Measurements from ENCODE around the gene SH3BP2. TPM values are rescaled to one million over a fixed set of nuclear protein-coding genes. Genes with fewer than 3 reads are reported as not detected.

Gene SH3BP2
- total RNA-seq, 2 experiments from 2014 or later, result 10.9 to 31.6 TPM

DNA sequence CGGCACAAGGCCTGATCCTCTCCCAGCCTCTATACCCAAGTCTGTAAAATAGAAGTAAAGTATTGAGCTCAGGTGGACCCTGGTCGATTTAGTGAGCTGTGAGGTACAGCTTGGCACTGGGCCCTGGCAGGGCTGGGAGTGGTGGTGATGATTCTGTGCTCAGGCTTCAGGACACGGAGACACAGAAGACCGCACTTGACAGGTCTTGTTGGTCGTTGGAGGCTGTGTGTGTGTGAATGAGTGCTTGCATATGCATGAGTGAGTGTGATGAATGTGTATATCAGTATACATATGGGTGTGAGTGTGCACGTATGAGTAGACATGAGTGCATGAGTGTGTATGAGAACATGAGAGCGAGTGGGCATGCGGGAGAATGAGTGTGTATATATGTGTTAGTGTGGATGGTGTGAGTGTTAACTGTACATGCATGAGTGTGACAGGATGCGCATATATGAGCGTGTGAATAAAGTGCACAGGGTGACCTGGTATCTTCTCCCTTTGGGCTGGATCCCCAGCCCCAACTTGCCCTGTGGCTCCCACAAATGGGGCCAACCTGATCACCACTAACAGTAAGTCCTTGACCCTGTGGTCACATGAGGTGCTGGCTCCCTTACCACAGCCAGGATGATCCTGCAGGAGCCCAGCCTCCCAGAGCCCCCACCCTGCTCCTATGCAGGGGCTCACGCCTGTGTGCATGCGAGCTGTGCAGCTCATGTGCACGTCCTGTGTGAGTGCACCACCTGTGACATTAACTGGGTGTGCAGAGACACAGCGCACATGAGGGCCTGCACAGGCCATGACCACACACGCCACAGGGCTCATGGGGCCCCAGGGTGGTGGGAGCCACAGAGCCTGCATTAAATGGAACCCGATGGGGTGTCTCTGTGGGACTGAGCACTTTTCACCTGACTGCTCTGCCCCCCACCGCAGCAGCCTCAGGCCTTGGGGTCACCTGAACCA is 20.8 kb downstream of the SH3BP2 start:
- H3K4me2 ChIP-seq (ENCODE audit: low read length), result peak overlapping the region; percentile 78

DNA sequence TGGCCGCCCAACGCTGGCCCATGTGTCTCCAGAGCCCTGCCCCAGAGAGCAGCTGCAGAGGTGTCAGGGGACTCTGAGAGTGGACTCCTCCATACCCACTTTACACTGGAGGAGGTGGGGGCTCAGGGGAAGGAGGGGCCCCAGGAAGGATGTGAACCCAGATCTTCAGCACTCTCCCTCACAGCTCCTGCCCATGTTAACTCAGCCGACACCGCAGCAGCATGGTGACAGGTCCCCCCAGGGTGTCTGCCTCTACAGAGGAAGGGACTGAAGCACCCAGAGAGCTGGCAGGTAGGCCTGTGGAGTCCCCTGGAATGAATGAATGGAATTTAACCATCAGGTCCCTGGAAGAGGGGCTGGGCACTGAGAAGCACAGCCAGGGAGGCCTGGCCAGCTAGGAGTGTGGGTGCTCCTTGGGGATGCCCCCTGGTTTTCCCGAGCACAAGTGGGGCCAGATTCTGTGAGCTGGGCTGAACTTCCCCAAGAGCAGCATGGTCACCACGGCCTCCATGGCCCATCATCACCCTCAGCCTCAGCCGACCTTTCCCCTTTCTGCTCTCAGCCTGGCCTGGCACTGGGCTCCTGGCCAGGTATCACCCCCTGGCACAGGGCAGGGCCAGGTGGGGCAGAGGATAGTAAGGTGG is 21.9 kb downstream of the SH3BP2 start:
- BruUV-seq (replicated peaks), result no TSS peak

More for the DNA sequence above, 20.8 kb downstream of the SH3BP2 start:
- TF ChIP-seq, protein P1, sequence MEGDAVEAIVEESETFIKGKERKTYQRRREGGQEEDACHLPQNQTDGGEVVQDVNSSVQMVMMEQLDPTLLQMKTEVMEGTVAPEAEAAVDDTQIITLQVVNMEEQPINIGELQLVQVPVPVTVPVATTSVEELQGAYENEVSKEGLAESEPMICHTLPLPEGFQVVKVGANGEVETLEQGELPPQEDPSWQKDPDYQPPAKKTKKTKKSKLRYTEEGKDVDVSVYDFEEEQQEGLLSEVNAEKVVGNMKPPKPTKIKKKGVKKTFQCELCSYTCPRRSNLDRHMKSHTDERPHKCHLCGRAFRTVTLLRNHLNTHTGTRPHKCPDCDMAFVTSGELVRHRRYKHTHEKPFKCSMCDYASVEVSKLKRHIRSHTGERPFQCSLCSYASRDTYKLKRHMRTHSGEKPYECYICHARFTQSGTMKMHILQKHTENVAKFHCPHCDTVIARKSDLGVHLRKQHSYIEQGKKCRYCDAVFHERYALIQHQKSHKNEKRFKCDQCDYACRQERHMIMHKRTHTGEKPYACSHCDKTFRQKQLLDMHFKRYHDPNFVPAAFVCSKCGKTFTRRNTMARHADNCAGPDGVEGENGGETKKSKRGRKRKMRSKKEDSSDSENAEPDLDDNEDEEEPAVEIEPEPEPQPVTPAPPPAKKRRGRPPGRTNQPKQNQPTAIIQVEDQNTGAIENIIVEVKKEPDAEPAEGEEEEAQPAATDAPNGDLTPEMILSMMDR (conservative IDR thresholded peaks at IDR 0.05; ENCODE audit: low read length), result no peak
- no peak for TF ChIP-seq EZH2phosphoT487 (IDR thresholded peaks at IDR 0.05; ENCODE audit: borderline replicate concordance, low read depth, low read length)
- Histone ChIP-seq H3K36me3 (ENCODE audit: insufficient read depth, low read length) (no peaks in the 10 kb centered on the region), H3K9me2 (ENCODE audit: insufficient read depth, low read length) (no peaks in the 10 kb centered on the region), H4K20me1 (ENCODE audit: insufficient read depth, low read length) (no peaks in the 10 kb centered on the region), H3K27ac (ENCODE audit: low read depth, low read length, poor library complexity, severe bottlenecking) (no peak overlapping the region), H3K4me3 (ENCODE audit: low read depth, low read length, poor library complexity, severe bottlenecking) (peak overlapping the region; percentile 67), H2AFZ (ENCODE audit: low read length) (no peak overlapping the region), H3K4me1 (ENCODE audit: insufficient read depth, low read length, poor library complexity, severe bottlenecking) (peaks cover 39% of the 10 kb centered on the region), H3K9me3 (ENCODE audit: low read length) (no peaks in the 10 kb centered on the region), H3K79me2 (ENCODE audit: insufficient read depth, low read depth, low read length) (no peaks in the 10 kb centered on the region)
- intact Hi-C loops (cut with micrococcal nuclease; ENCODE audit: unreplicated experiment), result loop anchor here (2.0 kb wide), 1 partner anchor 27 kb away; no protein-coding TSS in a partner anchor
- ChIA-PET CTCF (ENCODE audit: unreplicated experiment) (interaction anchor here (0.6 kb wide), 1 partner anchor 14 kb away, joined by 5 read pairs; no protein-coding TSS in a partner anchor), POLR2A (interaction anchor here (0.6 to 1.0 kb wide), 5 partner anchors 18 to 386 kb away, joined by 3 to 4 read pairs (median 3); no protein-coding TSS in a partner anchor)
- no peak for DNase-seq (ENCODE audit: low spot score)
- BruUV-seq (replicated peaks), result no TSS peak

More for the DNA sequence above, 21.9 kb downstream of the SH3BP2 start:
- ChIA-PET CTCF (ENCODE audit: unreplicated experiment) (interaction anchor here (0.6 kb wide), 1 partner anchor 1937 kb away, joined by 3 read pairs; no protein-coding TSS in a partner anchor), POLR2A (interaction anchor here (0.7 kb wide), 1 partner anchor 24 kb away, joined by 3 read pairs; no protein-coding TSS in a partner anchor)
- Histone ChIP-seq H3K9me3 (ENCODE audit: low read length) (no peaks in the 10 kb centered on the region), H3K27ac (ENCODE audit: low read depth, low read length, poor library complexity, severe bottlenecking) (no peak overlapping the region), H3K4me3 (ENCODE audit: low read depth, low read length, poor library complexity, severe bottlenecking) (no peak overlapping the region), H3K9me2 (ENCODE audit: insufficient read depth, low read length) (no peaks in the 10 kb centered on the region), H3K79me2 (ENCODE audit: insufficient read depth, low read depth, low read length) (no peaks in the 10 kb centered on the region), H4K20me1 (ENCODE audit: insufficient read depth, low read length) (no peaks in the 10 kb centered on the region), H3K4me2 (ENCODE audit: low read length) (no peak overlapping the region), H3K4me1 (ENCODE audit: insufficient read depth, low read length, poor library complexity, severe bottlenecking) (peaks cover 39% of the 10 kb centered on the region), H2AFZ (ENCODE audit: low read length) (no peak overlapping the region), H3K36me3 (ENCODE audit: insufficient read depth, low read length) (no peaks in the 10 kb centered on the region)
- intact Hi-C loops (cut with micrococcal nuclease; ENCODE audit: unreplicated experiment), result no loop called here
- TF ChIP-seq EZH2phosphoT487 (IDR thresholded peaks at IDR 0.05; ENCODE audit: borderline replicate concordance, low read depth, low read length), result no peak
- TF ChIP-seq, protein P1 (conservative IDR thresholded peaks at IDR 0.05; ENCODE audit: low read length), result no peak
- DNase-seq (ENCODE audit: low spot score), result no peak

All from OCI-LY7 (cell line).